GM19023 (cell line): ENCODE results near the gene CRTC2.

ENCODE experiments used
- ATAC-seq: cut with Tn5 transposase; IDR thresholded peaks from one replicate; pipeline ENCODE4 v1.9.1; 2021; ENCODE audit warnings: mild to moderate bottlenecking, moderate library complexity; ENCODE audit not compliant: unreplicated experiment

The CRTC2 gene

DNA sequence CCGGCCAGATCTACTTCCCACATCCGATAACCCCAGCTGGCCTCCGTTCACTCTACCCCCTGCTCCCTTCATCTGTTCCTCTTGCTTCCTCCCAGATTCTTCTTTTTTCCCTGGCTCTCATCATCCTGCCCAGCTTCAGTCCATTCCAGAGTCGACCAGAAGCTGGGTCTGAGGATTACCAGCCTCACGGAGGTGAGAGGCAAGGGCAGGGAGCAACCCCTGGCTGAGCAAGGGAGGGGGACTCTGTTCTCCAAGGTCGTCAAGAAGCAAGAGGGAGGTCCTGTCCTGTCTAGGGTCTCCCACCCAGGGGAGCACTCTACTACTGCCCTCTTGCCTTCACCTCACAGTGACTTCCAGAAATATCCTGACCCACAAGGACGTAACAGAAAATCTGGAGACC, 15.1 kb upstream of the CRTC2 start:
- no peak for ATAC-seq

DNA sequence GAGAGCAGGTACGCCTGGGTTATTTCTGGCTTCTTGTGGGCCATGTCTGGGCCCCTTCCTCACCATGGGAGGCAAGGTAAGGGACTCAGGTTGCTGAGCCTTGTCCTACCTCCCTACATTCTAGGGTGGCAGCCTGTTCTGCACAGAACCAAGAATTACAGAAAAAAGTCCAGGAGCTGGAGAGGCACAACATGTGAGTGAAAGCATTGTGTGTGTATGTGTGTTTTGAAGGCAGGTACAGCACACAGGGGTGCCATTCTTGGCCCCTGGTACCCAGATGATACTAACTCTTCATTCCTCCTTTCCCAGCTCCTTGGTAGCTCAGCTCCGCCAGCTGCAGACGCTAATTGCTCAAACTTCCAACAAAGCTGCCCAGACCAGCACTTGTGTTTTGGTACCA, 14.7 kb upstream of the CRTC2 start:
- ATAC-seq = no peak

DNA sequence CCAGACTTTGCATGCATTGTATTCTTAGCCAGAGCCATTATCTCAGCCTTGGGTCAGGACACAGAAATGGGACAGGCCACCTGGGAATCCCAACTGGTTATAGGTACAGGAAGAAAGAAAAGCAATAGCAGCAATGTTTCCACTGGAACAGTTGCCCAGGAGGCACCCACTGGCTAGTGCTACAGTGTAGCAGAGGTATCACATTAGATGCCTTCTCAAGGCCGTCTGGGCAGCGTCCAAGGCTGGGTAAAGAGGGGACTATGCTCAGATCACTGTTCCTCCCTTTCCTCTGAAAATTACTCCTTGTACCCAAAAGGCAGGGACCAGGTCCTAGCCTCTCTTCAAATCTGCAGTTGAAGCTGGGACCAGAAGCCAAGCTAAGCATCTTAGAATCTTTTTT, 11.9 kb upstream of the CRTC2 start:
- no peak for ATAC-seq

DNA sequence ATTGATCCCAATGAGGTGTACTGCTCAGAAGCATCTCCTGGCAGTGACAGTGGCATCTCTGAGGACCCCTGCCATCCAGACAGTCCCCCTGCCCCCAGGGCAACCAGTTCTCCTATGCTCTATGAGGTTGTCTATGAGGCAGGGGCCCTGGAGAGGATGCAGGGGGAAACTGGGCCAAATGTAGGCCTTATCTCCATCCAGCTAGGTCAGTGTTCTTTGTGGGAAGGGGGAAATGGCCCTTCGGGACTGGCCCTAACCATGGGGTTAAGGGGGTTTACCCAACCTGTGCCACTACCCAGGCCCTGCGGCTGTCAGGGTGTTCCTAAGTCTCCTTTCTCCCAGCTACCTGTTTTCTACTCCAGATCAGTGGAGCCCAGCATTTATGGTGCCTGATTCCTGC, 10.6 kb upstream of the CRTC2 start:
- no peak for ATAC-seq

DNA sequence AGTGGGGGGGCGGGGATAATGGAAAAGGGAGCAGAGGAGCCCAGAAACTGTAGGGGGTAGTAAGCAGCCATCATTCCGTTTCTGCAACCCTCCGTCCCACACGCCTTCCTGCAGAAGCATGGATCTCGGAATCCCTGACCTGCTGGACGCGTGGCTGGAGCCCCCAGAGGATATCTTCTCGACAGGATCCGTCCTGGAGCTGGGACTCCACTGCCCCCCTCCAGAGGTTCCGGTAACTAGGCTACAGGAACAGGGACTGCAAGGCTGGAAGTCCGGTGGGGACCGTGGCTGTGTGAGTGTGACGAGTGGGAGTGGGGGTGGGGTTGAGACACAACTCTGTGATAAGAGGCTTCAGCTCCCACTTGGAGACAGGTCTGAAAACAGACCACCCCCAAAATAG, 10.0 kb upstream of the CRTC2 start:
- ATAC-seq = no peak

DNA sequence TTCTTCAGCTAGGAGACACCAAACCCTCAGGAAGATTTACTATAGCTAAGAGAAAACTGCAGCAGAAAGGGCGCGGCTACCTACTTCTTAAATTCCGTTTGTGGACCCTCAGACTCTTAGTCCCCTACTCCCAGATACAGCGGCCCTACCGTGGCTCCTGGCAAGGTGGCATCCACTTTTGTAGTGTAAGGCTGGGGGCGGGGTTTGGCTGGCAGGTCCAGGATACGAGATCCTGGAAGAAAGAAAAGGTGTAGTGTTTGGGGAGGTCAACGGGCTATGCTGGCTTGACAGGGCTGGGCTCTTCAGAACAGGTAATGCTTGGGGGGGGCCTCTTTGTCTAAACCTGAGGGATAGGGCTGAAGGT, 9.6 kb upstream of the CRTC2 start:
- ATAC-seq = no peak

DNA sequence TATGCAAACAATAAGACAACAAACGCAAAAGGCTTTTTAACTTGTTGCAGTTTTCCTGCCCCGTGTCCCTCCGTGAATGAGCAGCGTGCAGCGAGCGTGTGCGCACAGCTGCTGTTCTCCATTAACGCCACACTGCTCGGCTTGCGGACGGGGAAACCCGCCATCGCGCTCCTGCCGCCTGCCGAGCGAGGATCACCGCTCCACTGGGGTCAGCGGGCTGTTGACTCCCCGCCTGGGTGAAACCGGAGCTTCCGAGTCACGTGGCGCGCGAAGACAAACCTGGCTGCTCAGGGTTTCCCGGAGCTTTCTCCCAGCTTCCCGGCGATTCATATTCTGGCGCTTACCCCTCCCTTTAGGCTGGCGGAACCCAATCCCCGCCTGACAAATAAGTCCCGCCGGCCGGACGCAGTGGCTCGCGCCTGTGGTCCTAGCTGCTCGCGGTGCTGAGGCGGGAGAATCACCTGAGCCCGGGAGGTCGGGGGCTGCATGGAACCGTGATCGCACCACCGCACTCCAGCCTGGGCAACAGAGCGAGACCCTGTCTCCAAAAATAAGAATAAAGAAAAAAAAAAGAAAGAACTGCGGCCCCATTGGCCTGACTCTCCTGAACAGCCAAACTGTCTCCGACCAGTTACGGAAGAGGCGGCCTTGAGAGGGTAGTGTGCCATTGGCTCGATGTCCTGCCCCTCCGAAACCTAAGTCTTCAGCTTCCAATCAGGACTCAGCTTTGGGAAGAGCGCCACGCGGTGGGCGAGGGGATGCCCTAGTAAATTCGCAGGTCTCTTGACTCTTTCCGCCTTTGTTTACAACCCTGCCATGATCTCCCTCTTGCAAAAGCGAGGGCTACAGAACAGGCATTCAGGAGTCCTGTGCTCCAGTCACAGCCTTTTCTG, 8.9 kb upstream of the CRTC2 start, which contains the start of gene CREB3L4:
CREB3L4 (plus strand) TSS at position 796 of the 893 bp plus-strand sequence. CDS start 624 bp downstream, outside the sequence.
- peak; percentile 71 for ATAC-seq

DNA sequence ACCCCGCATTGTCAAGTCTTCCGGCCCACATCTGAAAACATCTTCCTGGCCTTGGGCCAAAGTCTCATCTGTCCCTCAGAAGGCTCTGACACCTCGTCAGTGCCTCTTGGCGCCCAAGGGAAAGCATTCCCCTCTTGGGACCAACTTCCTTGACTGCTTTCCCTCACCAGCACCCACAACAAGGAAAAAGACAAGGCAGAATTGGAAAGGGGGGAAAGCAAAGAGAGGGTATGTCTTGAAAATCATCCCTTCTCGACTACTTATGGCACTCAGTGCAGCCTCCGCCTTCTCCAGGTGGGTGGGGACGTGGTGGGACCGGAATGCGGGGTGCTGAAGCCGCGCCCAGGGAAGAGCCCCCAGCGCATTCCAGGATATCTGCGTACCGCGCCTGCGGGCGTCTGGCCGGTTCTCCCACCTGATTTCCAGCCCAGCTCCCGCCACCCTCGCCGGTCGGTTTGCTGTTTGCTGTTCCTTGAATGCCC, 5.5 kb upstream of the CRTC2 start:
- ATAC-seq = peak; percentile 1

DNA sequence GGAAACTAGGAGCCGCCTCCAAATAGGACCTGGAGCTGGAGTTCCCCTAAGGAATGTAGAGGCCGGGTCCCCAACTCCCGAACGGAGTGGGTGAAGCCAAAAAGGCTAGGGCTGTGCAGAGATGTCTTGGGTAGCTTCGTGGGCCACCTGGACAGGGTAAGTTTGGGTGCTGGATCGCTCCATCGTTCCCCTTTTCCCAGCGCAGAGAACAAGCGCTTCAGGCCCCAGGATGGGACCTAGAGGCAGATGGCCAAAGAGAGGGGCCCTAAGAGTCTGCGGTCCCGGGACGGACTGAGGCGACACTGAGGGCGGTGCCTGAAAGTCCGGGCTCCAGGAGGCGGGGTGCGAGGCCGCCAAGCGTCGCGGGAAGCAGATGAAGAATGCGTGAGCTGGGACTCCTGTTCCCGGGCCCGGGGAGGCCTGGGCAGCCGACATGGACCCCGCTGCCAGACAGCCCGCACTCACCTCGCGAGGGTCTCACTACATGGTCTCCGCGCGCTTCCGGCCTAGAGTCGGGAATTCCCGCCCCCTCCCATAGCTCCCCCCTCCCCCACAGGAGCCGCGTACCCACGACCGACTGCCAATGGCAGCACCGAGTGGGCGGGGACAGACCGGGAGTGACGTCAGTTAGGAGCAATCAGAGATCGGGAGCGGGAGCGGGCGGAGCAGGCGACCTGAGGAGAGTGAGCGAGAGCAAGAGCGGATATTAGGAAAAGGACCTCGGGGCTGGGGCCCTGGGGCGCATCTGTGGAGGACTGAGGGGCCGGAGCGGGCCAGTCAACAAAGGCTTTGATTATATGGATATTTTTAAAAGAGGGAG, 4.8 kb upstream of the CRTC2 start, which contains the start of gene SLC39A1:
SLC39A1 (minus strand) TSS at position 508 of the 820 bp plus-strand sequence. CDS start 822 bp downstream, outside the sequence.
- ATAC-seq = peak; percentile 54

DNA sequence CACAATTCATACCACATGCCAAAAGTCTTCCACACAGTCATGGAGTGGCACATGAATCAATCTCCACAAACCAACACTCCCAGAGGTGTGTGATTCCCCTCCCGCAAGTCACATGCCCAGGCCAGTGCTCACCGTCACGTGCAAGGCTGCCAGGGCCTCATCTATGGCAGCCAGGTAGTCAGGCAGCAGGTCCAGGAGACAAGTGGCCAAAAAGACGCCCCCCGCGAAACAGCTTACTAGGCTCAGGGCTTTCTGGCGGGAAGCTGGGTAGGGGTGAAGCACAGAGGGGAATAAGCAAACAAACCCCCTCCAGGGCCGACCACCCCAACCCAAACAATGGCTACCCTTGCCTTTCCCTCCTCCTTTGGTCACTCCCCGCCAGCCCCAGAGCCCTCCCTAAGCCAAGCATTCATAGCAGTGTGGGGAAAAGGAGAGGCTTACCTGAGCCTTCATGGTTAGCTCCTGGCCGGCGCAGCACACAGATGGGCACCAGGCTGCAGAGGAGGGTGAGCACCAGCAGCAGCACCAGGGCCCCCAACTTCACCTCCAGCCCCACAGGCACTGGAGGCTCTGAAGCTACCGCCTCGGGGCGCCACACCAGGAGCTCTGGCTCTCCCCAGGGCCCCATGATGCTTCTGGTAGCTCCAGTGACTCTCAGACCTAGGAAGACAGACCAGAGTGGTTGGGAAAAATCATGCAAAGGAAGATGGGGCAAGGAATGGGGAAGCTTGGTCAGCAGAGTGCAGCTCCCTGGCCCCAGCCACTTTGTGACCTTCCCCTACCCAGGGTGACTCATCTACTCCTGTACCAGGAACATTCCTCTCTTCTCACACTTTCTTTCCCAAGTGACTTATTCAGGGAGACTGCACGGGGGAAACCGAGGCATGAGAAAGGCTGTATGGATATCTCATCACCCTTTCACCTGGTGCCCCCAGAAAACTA, 3.9 kb upstream of the CRTC2 start:
- ATAC-seq = no peak

DNA sequence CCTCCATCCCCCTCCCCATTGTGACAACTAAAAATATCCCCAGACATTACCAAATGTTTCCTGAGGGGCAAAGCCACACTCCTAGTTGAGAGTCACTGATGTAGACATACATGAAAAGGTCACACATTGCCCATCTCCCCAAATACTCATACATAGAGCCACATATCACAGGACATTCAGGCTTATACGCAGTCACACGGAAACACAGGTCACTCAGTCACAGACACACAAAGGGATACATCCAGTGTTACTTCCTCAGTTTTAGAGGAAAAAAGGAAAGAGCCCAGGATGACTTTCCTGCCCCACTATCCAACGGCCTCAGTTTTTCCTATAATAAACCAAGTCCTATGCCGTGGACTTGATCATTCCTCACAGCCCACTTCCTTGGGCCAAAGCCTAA, 3.0 kb upstream of the CRTC2 start:
- no peak for ATAC-seq

DNA sequence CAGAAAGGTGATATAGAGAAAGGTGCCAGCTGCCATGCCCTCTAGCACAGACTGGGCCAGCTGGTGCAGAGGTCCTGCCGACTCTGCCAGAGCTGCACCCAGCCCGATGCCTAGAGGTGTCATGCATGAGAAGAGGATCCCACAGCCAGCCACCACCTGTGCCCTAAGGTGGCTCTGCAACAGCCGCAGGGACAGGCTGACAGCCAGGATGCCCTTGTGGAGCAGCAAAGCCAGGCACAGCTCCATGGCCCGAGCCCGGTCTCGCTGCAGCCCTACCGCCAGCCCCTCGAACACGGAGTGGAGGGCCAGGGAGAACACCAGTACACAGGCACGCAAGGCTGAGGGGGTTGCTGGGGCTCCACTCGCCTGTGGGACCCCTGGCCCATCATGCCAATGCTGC, 1.8 kb upstream of the CRTC2 start:
- ATAC-seq = no peak

DNA sequence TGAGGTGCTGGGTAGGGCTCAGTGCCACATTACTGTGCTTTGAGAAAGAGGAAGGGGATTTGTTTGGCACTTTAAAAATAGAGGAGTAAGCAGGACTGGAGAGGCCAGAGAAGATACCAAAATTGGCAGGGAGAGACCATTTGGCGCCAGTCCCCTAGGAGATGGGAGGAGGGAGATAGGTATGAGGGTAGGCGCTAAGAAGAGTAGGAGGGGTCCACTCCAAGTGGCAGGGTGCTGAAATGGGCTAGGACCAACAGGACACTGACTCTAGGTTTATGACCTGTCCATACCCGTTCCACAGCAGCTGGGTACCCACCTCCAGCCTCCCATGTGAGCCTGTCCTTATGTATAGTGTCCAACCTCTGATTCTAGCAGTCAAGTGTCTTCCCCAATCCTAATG, 1.0 kb upstream of the CRTC2 start:
- ATAC-seq = no peak

DNA sequence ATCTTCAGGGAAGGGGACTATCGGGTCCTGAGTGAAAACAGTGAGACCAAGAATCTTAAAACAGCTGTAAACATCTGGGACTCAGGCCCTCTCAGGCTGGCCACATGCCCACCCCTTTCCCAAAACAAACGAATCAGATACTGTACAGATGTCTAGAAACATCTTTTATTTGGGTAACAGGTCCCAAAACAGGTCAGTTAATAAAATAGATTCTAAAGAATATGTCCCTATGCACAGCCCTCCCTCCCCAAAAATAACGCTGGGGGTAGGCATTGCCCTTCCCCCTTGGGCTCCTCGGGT, 499 bp upstream of the CRTC2 start:
- ATAC-seq = no peak

DNA sequence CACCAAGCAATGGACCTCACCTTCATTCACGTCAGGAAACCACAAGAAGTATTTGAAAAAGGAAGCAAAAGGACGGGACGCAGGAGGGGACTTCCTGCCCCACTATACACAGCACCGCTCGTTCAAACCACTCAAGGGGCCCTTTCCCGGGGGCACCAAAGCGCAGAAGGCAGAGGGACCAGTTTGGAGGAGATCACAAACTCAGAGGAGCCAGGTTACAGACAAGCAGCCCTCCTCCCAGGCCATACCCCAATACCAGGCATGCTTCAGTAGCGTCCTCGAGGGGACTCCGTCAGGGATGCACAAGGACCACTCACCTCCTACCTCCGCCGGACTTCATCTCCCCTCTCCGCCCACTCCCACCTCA, 685 bp downstream of the CRTC2 start:
- peak; percentile 5 for ATAC-seq

DNA sequence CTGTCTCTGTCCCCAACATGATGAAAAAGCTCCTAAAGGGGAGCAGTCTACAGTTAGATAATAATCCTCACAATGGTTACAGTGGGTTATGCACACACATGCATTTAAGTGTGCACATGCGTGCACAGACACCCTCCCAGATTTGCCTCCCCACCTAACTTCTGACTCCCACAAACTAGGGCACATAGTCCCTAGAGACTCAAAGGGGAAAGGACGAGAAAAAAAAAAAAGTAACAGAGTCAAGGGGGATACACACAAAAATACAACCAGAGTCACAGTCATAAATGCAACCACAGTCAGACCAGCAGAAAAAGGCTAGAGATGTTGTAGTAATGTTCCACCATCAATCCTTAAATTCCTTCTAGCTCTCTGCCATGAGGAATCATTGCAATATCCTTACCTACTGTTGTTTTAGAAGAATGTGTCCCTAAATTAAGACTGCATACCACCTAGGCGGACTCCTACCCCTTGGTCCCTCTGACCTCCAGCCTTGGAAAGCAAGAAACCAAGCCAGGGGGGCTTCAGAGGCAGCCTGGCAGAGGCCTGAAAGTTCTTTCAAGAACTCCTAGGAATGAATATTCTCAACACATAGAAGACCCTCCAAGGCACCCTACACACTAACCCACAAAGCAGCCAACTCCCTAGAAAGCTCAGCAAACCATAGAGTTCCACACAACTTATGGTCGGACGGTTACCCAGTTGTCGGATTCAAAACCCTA, 1.3 kb downstream of the CRTC2 start:
- no peak for ATAC-seq

DNA sequence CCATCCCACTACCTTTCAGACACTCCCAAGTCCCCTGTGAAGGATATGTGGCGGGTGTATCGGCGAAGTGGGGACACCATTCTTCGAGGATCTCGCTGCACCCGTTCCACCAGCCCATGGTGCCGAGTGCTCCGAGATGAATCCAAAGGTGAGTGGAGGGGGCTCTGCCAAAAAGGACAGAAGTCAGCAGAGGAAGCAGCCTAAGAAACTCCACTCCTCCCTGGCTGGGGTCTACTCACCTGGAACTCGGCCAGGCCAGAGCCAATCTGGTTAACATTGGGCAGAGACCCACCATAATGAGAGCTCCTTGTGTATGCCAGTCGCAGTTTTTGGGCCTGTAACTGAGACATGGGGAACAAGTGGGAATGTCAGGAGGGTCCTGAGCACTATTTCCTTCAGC, 3.6 kb downstream of the CRTC2 start:
- no peak for ATAC-seq

DNA sequence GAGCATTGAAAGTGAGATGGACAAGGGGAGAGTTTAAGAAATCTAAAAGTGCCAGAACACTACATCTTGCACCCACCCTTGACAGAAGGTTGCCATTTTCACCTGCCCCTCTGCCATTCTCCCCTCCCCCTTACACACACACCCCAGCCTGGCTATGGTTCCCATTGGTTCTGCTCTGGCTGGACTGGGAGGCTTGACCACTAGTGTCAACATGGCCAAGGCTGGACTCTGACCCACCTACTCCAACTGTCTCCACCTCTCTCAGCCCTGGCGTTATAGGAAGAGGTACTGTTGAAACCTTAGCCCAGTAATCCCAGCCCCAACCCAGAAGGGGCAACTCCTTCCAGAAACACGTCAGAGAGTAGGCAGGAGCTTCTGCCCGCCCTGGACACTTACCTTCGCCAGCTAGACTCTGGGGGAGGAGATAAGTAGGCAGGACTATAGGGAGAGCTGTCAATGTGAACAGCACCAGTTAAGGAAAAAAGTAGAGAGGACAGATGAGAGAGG, 4.5 kb downstream of the CRTC2 start:
- ATAC-seq = no peak

DNA sequence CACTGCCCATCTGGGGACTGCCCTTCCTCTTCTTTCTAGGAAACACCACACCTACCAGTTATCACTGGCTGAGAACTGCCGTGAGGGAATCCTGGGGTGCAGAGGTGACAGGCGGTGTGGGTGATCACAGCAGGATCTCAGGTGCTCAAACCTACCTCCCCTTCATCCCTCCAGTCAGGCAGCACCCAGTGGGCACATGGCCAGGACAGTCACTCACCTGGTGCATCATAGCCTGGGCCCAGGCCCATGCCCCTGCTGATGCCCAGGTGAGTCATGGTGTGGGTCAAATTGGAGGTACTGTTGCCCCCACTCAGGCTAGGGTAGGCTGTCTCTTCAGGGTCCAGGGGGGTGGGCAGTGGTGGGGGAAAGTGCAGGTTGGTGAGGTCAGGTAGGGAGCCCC, 6.6 kb downstream of the CRTC2 start:
- ATAC-seq = no peak

DNA sequence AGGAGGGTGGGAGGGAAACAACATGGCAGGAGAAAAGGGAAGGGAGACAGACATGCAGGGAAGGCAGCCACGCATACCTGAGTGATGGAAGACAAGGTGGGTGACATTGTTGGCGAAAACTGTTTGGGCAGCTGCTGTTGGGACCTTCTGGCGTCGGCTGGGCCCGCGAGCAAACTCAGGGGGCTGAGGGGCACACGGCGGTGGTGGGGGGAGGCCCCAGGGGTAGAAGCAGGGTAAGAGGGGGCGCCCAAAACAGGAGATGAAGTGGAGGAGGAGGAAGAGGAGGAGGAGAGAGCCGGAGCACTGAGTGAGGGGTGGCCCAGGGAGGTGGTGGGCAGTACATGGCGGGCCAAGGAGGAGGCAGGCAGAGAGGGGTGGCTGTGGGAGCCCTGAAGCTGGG, 7.2 kb downstream of the CRTC2 start:
- ATAC-seq = no peak
